Parathyroid adenoma (tissue), 2 donors: ENCODE results near the gene EPS15.

Experiments used
- H2AFZ ChIP-seq: fragments of 300-600 bp; sonication (generic); one replicate; pipeline ENCODE4 v1.7.0; 2017; ENCODE audit warnings: antibody characterized with exemption, mild to moderate bottlenecking
- H3K27ac ChIP-seq: fragments of 300-600 bp; sonication (generic); one replicate; pipeline ENCODE4 v1.7.0; 2017
- H3K27me3 ChIP-seq: fragments of 300-600 bp; sonication (generic); one replicate; pipeline ENCODE4 v1.7.0; 2017; ENCODE audit warnings: low read length; ENCODE audit not compliant: control insufficient read depth, insufficient read depth
- H3K36me3 ChIP-seq: fragments of 300-600 bp; sonication (generic); one replicate; pipeline ENCODE4 v1.7.0; 2017; ENCODE audit warnings: low read length; ENCODE audit not compliant: control insufficient read depth, insufficient read depth
- H3K4me1 ChIP-seq: fragments of 300-600 bp; sonication (generic); one replicate; pipeline ENCODE4 v1.7.0; 2017; ENCODE audit warnings: control low read depth
- H3K4me2 ChIP-seq: fragments of 300-600 bp; sonication (generic); one replicate; pipeline ENCODE4 v1.7.0; 2017; ENCODE audit warnings: low read length
- H3K4me3 ChIP-seq: fragments of 300-600 bp; sonication (generic); one replicate; pipeline ENCODE4 v1.7.0; 2017; ENCODE audit warnings: low read depth, low read length
- H3K79me2 ChIP-seq: fragments of 300-600 bp; sonication (generic); one replicate; pipeline ENCODE4 v1.7.0; 2017; ENCODE audit warnings: control low read depth
- H3K9ac ChIP-seq: fragments of 300-600 bp; sonication (generic); one replicate; pipeline ENCODE4 v1.7.0; 2017; ENCODE audit warnings: mild to moderate bottlenecking
- H3K9me3 ChIP-seq: fragments of 300-600 bp; sonication (generic); one replicate; pipeline ENCODE4 v1.7.0; 2017; ENCODE audit warnings: low read length; ENCODE audit not compliant: control insufficient read depth
- TF ChIP-seq, protein P1 (sequence below): fragments of 300-600 bp; sonication (generic); IDR thresholded peaks from one replicate; pipeline ENCODE4 v1.7.0; 2017; ENCODE audit warnings: antibody characterized with exemption, mild to moderate bottlenecking
- donor health status: primary hyperparathyroidism.

The EPS15 gene

GRCh38 chr1:51494138-51494830 lies 24.8 kb downstream of the EPS15 start:
- H3K9ac ChIP-seq, result no peak overlapping the region

DNA sequence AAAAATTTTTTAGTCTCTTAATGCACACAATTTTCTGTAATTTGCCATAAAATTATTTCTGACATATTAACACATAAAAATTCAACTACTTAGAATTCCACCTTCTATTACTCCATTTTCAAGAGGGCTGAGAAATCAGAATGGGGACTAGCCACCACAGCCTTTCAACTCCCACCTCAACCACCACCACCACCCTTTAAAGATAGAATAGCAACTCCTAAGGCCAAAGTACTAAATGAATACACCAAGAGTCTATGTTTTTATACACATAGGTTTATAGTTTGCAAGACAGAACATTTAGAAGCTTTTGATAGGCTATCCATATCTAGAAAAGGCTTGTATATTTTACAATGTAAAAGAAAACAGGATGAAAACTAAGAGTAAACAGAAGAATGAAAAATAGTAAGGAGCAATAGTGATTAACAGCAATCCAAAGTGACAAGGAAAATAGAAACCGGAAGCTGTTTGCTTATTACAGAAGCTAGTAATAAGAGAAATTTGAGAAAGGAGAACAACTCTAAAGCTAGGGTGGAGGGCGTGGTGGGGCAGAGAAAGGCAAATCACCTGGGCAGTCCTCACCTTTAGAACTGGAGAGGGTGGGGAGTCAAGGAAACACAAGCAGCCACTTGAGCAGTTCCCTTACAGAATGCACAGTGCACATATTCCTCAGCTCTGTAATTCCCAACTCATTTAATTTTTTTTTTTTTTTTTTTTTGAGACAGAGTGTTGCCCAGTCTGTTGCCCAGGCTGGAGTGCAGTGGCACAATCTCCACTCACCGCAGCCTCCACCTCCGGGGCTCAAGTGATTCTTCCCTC lies 27.7 kb downstream of the EPS15 start:
- H3K4me1 ChIP-seq, result no peaks in the 10 kb centered on the region
- no peaks in the 10 kb centered on the region for H3K27me3 ChIP-seq
- H3K9ac ChIP-seq, result no peak overlapping the region
- H3K27ac ChIP-seq, result no peak overlapping the region
- H3K4me3 ChIP-seq, result no peak overlapping the region
- H3K4me2 ChIP-seq, result no peak overlapping the region
- H3K79me2 ChIP-seq, result peaks cover 14% of the 10 kb centered on the region
- TF ChIP-seq, protein P1, sequence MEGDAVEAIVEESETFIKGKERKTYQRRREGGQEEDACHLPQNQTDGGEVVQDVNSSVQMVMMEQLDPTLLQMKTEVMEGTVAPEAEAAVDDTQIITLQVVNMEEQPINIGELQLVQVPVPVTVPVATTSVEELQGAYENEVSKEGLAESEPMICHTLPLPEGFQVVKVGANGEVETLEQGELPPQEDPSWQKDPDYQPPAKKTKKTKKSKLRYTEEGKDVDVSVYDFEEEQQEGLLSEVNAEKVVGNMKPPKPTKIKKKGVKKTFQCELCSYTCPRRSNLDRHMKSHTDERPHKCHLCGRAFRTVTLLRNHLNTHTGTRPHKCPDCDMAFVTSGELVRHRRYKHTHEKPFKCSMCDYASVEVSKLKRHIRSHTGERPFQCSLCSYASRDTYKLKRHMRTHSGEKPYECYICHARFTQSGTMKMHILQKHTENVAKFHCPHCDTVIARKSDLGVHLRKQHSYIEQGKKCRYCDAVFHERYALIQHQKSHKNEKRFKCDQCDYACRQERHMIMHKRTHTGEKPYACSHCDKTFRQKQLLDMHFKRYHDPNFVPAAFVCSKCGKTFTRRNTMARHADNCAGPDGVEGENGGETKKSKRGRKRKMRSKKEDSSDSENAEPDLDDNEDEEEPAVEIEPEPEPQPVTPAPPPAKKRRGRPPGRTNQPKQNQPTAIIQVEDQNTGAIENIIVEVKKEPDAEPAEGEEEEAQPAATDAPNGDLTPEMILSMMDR, result no peak
- H3K36me3 ChIP-seq, result no peaks in the 10 kb centered on the region
- H3K9me3 ChIP-seq, result no peaks in the 10 kb centered on the region
- H2AFZ ChIP-seq, result no peak overlapping the region

More at GRCh38 chr1:51494138-51494830, 24.8 kb downstream of the EPS15 start:
- Histone ChIP-seq H3K36me3 (no peaks in the 10 kb centered on the region), H3K4me1 (no peaks in the 10 kb centered on the region), H3K27me3 (no peaks in the 10 kb centered on the region), H3K4me3 (no peak overlapping the region), H3K27ac (no peak overlapping the region), H3K9me3 (no peaks in the 10 kb centered on the region), H3K4me2 (no peak overlapping the region), H3K79me2 (peaks cover 22% of the 10 kb centered on the region), H2AFZ (no peak overlapping the region)
- TF ChIP-seq, protein P1, result no peak

GRCh38 chr1:51489472-51489871 lies 29.6 kb downstream of the EPS15 start:
- no peak overlapping the region for H3K27ac ChIP-seq
- H3K4me1 ChIP-seq, result no peaks in the 10 kb centered on the region

GRCh38 chr1:51488372-51489050 lies 30.6 kb downstream of the EPS15 start:
- no peak overlapping the region for H3K27ac ChIP-seq
- peaks cover 14% of the 10 kb centered on the region for H3K79me2 ChIP-seq

More at GRCh38 chr1:51489472-51489871, 29.6 kb downstream of the EPS15 start:
- no peak overlapping the region for H3K9ac ChIP-seq
- H3K9me3 ChIP-seq, result no peaks in the 10 kb centered on the region
- H3K36me3 ChIP-seq, result no peaks in the 10 kb centered on the region
- H3K27me3 ChIP-seq, result no peaks in the 10 kb centered on the region
- H2AFZ ChIP-seq, result no peak overlapping the region
- H3K4me2 ChIP-seq, result no peak overlapping the region
- TF ChIP-seq, protein P1, result no peak
- H3K79me2 ChIP-seq, result peaks cover 18% of the 10 kb centered on the region
- no peak overlapping the region for H3K4me3 ChIP-seq

More at GRCh38 chr1:51488372-51489050, 30.6 kb downstream of the EPS15 start:
- H3K9me3 ChIP-seq, result no peaks in the 10 kb centered on the region
- H3K9ac ChIP-seq, result no peak overlapping the region
- H3K4me3 ChIP-seq, result no peak overlapping the region
- TF ChIP-seq, protein P1, result no peak
- no peaks in the 10 kb centered on the region for H3K27me3 ChIP-seq
- H3K4me1 ChIP-seq, result no peaks in the 10 kb centered on the region
- H3K36me3 ChIP-seq, result no peaks in the 10 kb centered on the region
- no peak overlapping the region for H3K4me2 ChIP-seq
- no peak overlapping the region for H2AFZ ChIP-seq
